Liver (tissue), 9 donors: ENCODE data around the gene HID1. TPM values are rescaled to one million over a fixed set of nuclear protein-coding genes. Genes with fewer than 3 reads are reported as not detected.

Source experiments
- DNase-seq: peaks from one replicate; pipeline ENCODE4 v3.0.0-alpha.2; 2017; ENCODE audit warnings: low spot score
- H3K27ac ChIP-seq, 2 donors: one replicate each; pipeline ENCODE4 v1.7.0; 2013; ENCODE audit warnings: inconsistent platforms in 2 of 2, low read length in 2 of 2, control low read depth in 1 of 2, low read depth in 1 of 2, mild to moderate bottlenecking in 1 of 2
- H3K27me3 ChIP-seq, 4 donors: one replicate each; pipeline versions ENCODE4 v1.6.1 to v1.7.0; 2013; ENCODE audit warnings: low read length in 3 of 4, inconsistent platforms in 1 of 4, mild to moderate bottlenecking in 1 of 4, moderate library complexity in 1 of 4; ENCODE audit not compliant: control insufficient read depth in 4 of 4, insufficient read depth in 4 of 4
- H3K36me3 ChIP-seq, 4 donors: one replicate each; pipeline versions ENCODE4 v1.6.1 to v1.7.0; 2013; ENCODE audit warnings: low read length in 3 of 4, mild to moderate bottlenecking in 3 of 4, low read depth in 1 of 4, moderate library complexity in 1 of 4; ENCODE audit not compliant: control insufficient read depth in 4 of 4, insufficient read depth in 3 of 4
- H3K4me1 ChIP-seq, 4 donors: one replicate each; pipeline versions ENCODE4 v1.6.1 to v1.7.0; 2013; ENCODE audit warnings: low read length in 3 of 4, mild to moderate bottlenecking in 3 of 4, moderate library complexity in 1 of 4; ENCODE audit not compliant: control insufficient read depth in 4 of 4, insufficient read depth in 4 of 4
- H3K4me3 ChIP-seq, 3 donors: one replicate each; pipeline versions ENCODE4 v1.6.1 to v1.7.0; 2013; ENCODE audit warnings: low read length in 3 of 3, control low read depth in 1 of 3, low read depth in 1 of 3, mild to moderate bottlenecking in 1 of 3
- H3K9ac ChIP-seq, 2 donors: one replicate each; pipeline ENCODE4 v1.7.0; 2013; ENCODE audit warnings: low read length in 2 of 2, mild to moderate bottlenecking in 2 of 2, moderate library complexity in 2 of 2, control low read depth in 1 of 2, low read depth in 1 of 2
- H3K9me3 ChIP-seq, 4 donors: one replicate each; pipeline versions ENCODE4 v1.6.1 to v1.7.0; 2013; ENCODE audit warnings: low read length in 3 of 4; ENCODE audit not compliant: control insufficient read depth in 4 of 4
- EGR1 ChIP-seq, 2 donors: IDR thresholded peaks; 2 replicates each; pipeline ENCODE4 v1.6.1; 2016 to 2018; ENCODE audit warnings: antibody characterized with exemption in 2 of 2, low read depth in 2 of 2
- FOXA1 ChIP-seq: IDR thresholded peaks from 2 replicates; pipeline ENCODE4 v1.6.1; 2016; ENCODE audit warnings: antibody characterized with exemption
- FOXA2 ChIP-seq: IDR thresholded peaks from 2 replicates; pipeline ENCODE4 v1.6.1; 2016; ENCODE audit warnings: antibody characterized with exemption
- GABPA ChIP-seq, 2 donors: IDR thresholded peaks in 1 of 2; conservative IDR thresholded peaks in 1 of 2; 2 replicates each; pipeline ENCODE4 v1.6.1; 2016; ENCODE audit warnings: antibody characterized with exemption in 2 of 2, mild to moderate bottlenecking in 1 of 2, moderate library complexity in 1 of 2
- HNF4A ChIP-seq, 2 donors: conservative IDR thresholded peaks; 2 replicates each; pipeline ENCODE4 v1.6.1; 2016; ENCODE audit warnings: antibody characterized with exemption in 2 of 2, mild to moderate bottlenecking in 2 of 2
- HNF4G ChIP-seq: IDR thresholded peaks from 2 replicates; pipeline ENCODE4 v1.6.1; 2016; ENCODE audit warnings: antibody characterized with exemption
- JUND ChIP-seq, 2 donors: IDR thresholded peaks; 2 replicates each; pipeline ENCODE4 v1.6.1; 2016; ENCODE audit warnings: antibody characterized with exemption in 2 of 2
- NR2F2 ChIP-seq: IDR thresholded peaks from 2 replicates; pipeline ENCODE4 v1.6.1; 2016; ENCODE audit warnings: antibody characterized with exemption
- RAD21 ChIP-seq, 2 donors: IDR thresholded peaks; 2 replicates each; pipeline ENCODE4 v1.6.1; 2016; ENCODE audit warnings: antibody characterized with exemption in 2 of 2, mild to moderate bottlenecking in 2 of 2
- RXRA ChIP-seq, 2 donors: IDR thresholded peaks; 2 replicates each; pipeline ENCODE4 v1.6.1; 2017 to 2018; ENCODE audit warnings: antibody characterized with exemption in 2 of 2, mild to moderate bottlenecking in 1 of 2
- SP1 ChIP-seq: IDR thresholded peaks from 2 replicates; pipeline ENCODE4 v1.6.1; 2018; ENCODE audit warnings: antibody characterized with exemption, mild to moderate bottlenecking
- TAF1 ChIP-seq: conservative IDR thresholded peaks from 2 replicates; pipeline ENCODE4 v1.6.1; 2016; ENCODE audit warnings: antibody characterized with exemption, mild to moderate bottlenecking
- YY1 ChIP-seq: IDR thresholded peaks from 2 replicates; pipeline ENCODE4 v1.6.1; 2016; ENCODE audit warnings: antibody characterized with exemption, mild to moderate bottlenecking
- WGBS: extraction: QIAGEN DNeasy Blood & Tissue Kit; methylation state at CpG from one replicate; pipeline ENCODE4 v1.1.7; 2013; 5-methylcytosine and 5-hydroxymethylcytosine counted together
- polyA plus RNA-seq, 2 donors: library from polyadenylated mRNA; stranded (reverse) in 1 of 2; unstranded in 1 of 2; fragments of 200-250 nt in 1 of 2; fragments of >200 nt in 1 of 2; fragmentation: Nextera tagmentation in 1 of 2; extraction: Ambion mirVana in 1 of 2; gene quantifications; one replicate each; pipeline versions ENCODE4 v1.2.1 to v1.2.3, GENCODE V29; 2013 to 2015
- total RNA-seq, 2 donors: library from RNA; depleted of rRNA; stranded (reverse); fragments of >200 nt; gene quantifications; one replicate each; pipeline ENCODE4 v1.2.3, GENCODE V29; 2014
- TF ChIP-seq, protein P1 (sequence below): IDR thresholded peaks from 2 replicates; pipeline ENCODE4 v1.6.1; 2016; ENCODE audit warnings: antibody characterized with exemption
- TF ChIP-seq, protein P2 (sequence below): IDR thresholded peaks from 2 replicates; pipeline ENCODE4 v1.6.1; 2016; ENCODE audit warnings: antibody characterized with exemption
- TF ChIP-seq, protein P3 (sequence below): IDR thresholded peaks from 2 replicates; pipeline ENCODE4 v1.6.1; 2016; ENCODE audit warnings: antibody characterized with exemption, mild to moderate bottlenecking
- TF ChIP-seq, protein P4 (sequence below): fragments of 150-350 bp; IDR thresholded peaks from 2 replicates; pipeline ENCODE4 v1.5.1; 2017; ENCODE audit warnings: improper control_type of control experiment, low read depth, low read length; ENCODE audit not compliant: missing input control
- donor health status: healthy.
- donor health status: healthy.
- donor health status: healthy.
- donor health status: healthy.
- donor health status: healthy.

HID1 gene
- total and polyA plus RNA-seq, 4 donors, result 2.7 to 6.2 (median 3.7) TPM

DNA sequence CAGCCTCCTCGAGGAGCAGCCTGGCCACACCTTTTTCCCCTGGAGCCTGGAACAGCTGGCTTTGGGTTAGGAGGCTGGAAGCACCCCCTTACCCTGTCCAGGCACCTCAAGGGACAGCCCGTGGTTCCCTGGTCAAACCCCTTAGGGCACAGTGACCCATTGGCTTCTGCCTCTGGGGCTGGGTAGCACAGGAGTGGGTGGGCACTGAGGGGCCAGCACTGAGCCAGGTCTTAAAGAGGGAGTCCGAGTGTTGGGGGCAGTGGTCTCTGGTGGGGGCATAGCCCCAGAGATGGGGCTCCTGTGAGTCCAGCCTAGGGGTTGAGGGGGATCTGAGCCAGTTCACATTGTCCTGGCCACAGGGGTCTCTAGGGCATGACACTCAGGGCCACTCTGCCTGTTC lies 21.5 kb downstream of the HID1 start:
- Histone ChIP-seq H3K27ac (no peak overlapping the region), H3K9ac (no peak overlapping the region), H3K27me3 (no peaks in the 10 kb centered on the region), H3K36me3 (no peaks in the 10 kb centered on the region), H3K9me3 (no peaks in the 10 kb centered on the region), H3K4me1 (no peaks in the 10 kb centered on the region), H3K4me3 (no peak overlapping the region)
- 70% methylated on average over 3 of the region's 3 CpGs for WGBS
- DNase-seq, result no peak
- no peak for TF ChIP-seq RAD21 (IDR thresholded peaks at IDR 0.05)
- TF ChIP-seq, protein P1, sequence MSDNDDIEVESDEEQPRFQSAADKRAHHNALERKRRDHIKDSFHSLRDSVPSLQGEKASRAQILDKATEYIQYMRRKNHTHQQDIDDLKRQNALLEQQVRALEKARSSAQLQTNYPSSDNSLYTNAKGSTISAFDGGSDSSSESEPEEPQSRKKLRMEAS, result no peak
- no peak for TF ChIP-seq FOXA1
- TF ChIP-seq, protein P2, sequence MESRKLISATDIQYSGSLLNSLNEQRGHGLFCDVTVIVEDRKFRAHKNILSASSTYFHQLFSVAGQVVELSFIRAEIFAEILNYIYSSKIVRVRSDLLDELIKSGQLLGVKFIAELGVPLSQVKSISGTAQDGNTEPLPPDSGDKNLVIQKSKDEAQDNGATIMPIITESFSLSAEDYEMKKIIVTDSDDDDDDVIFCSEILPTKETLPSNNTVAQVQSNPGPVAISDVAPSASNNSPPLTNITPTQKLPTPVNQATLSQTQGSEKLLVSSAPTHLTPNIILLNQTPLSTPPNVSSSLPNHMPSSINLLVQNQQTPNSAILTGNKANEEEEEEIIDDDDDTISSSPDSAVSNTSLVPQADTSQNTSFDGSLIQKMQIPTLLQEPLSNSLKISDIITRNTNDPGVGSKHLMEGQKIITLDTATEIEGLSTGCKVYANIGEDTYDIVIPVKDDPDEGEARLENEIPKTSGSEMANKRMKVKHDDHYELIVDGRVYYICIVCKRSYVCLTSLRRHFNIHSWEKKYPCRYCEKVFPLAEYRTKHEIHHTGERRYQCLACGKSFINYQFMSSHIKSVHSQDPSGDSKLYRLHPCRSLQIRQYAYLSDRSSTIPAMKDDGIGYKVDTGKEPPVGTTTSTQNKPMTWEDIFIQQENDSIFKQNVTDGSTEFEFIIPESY, result no peak
- TF ChIP-seq YY1, result no peak
- no peak for TF ChIP-seq JUND (IDR thresholded peaks at IDR 0.05)
- no peak for TF ChIP-seq HNF4G
- TF ChIP-seq FOXA2, result no peak
- no peak for TF ChIP-seq RXRA (IDR thresholded peaks at IDR 0.05)
- no peak for TF ChIP-seq SP1
- no peak for TF ChIP-seq NR2F2
- TF ChIP-seq HNF4A (conservative IDR thresholded peaks at IDR 0.05), result no peak
- TF ChIP-seq EGR1 (IDR thresholded peaks at IDR 0.05; ENCODE audit: low read depth in 2 of 2), result no peak
- TF ChIP-seq TAF1, result no peak
- TF ChIP-seq, protein P3, sequence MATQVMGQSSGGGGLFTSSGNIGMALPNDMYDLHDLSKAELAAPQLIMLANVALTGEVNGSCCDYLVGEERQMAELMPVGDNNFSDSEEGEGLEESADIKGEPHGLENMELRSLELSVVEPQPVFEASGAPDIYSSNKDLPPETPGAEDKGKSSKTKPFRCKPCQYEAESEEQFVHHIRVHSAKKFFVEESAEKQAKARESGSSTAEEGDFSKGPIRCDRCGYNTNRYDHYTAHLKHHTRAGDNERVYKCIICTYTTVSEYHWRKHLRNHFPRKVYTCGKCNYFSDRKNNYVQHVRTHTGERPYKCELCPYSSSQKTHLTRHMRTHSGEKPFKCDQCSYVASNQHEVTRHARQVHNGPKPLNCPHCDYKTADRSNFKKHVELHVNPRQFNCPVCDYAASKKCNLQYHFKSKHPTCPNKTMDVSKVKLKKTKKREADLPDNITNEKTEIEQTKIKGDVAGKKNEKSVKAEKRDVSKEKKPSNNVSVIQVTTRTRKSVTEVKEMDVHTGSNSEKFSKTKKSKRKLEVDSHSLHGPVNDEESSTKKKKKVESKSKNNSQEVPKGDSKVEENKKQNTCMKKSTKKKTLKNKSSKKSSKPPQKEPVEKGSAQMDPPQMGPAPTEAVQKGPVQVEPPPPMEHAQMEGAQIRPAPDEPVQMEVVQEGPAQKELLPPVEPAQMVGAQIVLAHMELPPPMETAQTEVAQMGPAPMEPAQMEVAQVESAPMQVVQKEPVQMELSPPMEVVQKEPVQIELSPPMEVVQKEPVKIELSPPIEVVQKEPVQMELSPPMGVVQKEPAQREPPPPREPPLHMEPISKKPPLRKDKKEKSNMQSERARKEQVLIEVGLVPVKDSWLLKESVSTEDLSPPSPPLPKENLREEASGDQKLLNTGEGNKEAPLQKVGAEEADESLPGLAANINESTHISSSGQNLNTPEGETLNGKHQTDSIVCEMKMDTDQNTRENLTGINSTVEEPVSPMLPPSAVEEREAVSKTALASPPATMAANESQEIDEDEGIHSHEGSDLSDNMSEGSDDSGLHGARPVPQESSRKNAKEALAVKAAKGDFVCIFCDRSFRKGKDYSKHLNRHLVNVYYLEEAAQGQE, result no peak
- TF ChIP-seq, protein P4, sequence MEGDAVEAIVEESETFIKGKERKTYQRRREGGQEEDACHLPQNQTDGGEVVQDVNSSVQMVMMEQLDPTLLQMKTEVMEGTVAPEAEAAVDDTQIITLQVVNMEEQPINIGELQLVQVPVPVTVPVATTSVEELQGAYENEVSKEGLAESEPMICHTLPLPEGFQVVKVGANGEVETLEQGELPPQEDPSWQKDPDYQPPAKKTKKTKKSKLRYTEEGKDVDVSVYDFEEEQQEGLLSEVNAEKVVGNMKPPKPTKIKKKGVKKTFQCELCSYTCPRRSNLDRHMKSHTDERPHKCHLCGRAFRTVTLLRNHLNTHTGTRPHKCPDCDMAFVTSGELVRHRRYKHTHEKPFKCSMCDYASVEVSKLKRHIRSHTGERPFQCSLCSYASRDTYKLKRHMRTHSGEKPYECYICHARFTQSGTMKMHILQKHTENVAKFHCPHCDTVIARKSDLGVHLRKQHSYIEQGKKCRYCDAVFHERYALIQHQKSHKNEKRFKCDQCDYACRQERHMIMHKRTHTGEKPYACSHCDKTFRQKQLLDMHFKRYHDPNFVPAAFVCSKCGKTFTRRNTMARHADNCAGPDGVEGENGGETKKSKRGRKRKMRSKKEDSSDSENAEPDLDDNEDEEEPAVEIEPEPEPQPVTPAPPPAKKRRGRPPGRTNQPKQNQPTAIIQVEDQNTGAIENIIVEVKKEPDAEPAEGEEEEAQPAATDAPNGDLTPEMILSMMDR, result no peak
- no peak for TF ChIP-seq GABPA (IDR thresholded peaks at IDR 0.05 in 1 of 2, conservative IDR thresholded peaks at IDR 0.05 in 1 of 2)

DNA sequence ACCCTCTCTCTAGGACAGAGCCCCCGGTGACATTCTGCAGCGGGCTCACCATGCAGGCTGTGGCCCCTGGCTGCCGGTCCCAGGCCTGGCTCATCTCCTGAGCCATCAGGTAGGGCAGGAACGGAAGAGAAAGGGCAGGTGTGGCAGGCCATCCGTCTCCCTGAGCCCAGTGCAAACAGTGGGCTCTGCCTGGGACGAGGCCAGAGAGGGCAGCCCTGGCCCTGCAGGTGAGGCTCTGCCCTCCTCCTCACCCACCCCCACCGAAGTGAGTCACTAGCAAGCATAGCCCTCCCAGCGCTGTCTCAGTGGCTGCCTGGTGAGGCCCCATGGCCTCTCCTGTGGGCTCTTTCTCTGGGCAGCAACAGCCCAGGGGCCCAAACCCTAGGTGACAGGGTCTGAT lies 22.4 kb downstream of the HID1 start:
- Histone ChIP-seq H3K27me3 (no peaks in the 10 kb centered on the region), H3K9me3 (no peaks in the 10 kb centered on the region), H3K9ac (no peak overlapping the region), H3K4me1 (no peaks in the 10 kb centered on the region), H3K36me3 (no peaks in the 10 kb centered on the region), H3K4me3 (no peak overlapping the region), H3K27ac (no peak overlapping the region)
- 68% methylated on average over 8 of the region's 8 CpGs for WGBS
- no peak for TF ChIP-seq TAF1
- no peak for DNase-seq
